GM18502 (cell line): ENCODE data around the gene ACSL1.
"Not testable (repeated sequence)": the region's sequence is repeated elsewhere in the genome, so short reads cannot be mapped to it uniquely, and the experiment has no call there.

Source experiments
- ATAC-seq: cut with Tn5 transposase; IDR thresholded peaks from one replicate; pipeline ENCODE4 v1.9.1; 2021; ENCODE audit warnings: mild to moderate bottlenecking; ENCODE audit not compliant: unreplicated experiment, poor library complexity

Gene ACSL1

DNA sequence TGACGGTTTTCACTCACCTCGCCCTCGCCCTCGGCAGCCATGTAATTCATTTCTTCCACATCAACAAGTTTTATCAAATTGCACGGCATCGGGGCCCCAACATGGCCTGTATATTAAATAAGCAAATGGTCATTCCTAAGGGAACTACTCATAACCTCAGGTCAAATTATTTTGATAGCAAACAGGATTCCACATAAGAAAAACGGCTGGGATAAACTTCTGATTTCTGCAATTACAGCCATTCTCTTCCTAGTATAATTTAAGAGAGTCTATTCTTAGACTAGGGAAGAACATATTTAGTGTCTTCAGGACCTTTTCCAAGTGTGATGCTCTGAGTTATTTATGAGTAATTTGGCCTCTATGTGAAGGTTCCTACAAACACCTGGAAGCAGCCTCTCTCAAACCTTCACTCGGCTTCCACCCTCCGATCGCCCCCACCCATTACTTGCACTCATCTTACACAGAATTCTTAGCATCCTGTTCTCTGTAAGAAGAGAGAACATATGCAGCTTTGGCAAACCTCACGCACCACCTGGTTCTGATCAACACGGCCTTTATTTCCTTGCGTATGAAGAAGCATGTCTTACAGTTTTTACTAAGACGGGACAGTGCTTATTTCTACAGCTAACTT is 62.5 kb downstream of the ACSL1 start:
- no peak for ATAC-seq

DNA sequence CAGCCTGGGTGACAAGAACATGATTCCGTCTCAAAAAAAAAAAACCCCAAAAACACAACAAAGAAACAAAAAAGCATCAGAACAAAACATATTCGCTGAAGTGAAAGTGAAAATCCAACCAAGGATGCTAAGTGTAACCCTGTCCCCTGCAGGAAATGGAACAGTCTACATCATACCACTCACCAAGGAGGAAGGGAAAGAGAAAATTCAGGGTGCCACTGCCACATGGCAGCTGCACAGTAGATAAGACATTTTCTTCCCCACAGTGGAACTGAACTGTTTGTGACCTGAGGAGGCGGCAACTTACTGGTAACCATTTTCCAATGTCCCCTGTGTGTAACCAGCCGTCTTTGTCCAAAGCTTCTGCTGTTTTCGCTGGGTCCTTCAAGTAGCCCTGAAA is 63.7 kb downstream of the ACSL1 start:
- ATAC-seq, result peak; percentile 84

DNA sequence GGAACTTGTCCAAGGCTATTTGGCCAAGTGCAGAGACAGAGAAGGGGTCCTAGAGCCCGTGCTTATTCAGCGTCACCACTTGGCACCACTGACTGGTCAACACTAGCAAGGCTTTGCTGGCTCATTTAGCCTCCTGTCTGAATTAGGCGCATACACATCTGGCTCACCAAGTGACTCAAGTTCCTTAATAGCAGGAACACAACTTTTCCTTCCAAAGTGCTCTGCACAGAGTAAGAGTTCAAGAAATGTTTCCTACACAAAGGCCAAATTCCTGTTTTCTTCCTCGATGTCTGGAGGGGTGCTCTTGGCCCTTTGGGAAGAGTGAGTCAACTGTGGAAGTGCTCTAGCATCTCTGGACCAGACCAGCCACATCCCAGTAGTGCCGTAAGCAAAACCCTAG is 65.1 kb downstream of the ACSL1 start:
- ATAC-seq, result no peak

DNA sequence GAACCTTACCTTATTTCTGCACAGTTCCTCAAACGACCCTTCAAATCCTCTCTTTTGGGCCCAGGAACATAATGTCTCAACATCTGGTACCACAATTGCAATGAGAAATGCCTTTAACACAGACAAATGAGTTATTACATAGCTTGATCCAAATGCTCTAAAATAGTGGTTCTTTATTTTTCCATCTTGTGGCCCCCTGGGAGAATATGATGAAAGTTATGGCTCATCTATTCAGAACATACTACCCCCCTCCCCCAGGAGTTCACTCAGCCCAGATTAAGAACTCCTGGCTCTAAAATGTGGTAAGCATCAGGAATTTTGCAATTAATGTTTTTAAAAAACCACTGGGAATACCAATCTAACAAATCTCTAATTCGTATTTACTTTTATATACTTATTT is 68.0 kb downstream of the ACSL1 start:
- no peak for ATAC-seq

DNA sequence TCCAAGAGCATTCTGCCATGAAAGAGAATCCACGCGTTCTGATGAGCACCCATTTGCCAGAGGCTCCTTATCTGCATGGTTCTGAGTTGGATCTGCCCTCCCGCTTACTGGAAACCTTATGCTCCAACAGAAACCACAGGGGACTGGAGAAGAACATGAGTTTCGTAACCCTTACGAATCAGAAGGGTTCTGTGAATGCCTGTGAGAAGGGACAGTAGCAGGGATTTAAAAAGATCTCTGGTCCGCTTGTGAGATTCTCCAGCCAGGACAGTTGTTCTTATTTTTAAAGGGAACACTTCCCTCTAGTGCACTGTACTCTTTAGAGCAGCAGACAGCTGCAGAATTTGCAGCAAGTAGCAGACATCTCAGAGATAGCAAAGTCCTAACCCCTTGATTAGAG is 69.4 kb downstream of the ACSL1 start:
- ATAC-seq, result no peak

DNA sequence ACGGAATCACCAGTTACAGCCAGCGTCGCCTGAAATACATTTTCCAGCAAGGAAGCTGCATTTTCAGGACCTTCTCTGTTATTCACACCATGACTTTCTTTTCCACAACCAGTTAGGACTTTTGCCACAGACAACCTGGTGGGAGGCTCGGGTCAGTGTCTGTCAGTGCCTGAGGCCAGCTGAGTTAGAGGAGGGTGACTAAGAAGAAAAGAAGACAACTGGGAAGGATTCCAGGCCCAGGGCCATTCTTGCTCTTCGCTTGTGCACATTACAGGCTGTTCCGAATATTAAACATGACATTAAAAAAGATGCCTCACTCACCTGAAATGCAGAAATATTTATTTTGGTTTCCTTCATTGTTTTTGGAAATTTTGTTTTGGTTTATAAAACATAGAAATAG is 70.5 kb downstream of the ACSL1 start:
- no peak for ATAC-seq

DNA sequence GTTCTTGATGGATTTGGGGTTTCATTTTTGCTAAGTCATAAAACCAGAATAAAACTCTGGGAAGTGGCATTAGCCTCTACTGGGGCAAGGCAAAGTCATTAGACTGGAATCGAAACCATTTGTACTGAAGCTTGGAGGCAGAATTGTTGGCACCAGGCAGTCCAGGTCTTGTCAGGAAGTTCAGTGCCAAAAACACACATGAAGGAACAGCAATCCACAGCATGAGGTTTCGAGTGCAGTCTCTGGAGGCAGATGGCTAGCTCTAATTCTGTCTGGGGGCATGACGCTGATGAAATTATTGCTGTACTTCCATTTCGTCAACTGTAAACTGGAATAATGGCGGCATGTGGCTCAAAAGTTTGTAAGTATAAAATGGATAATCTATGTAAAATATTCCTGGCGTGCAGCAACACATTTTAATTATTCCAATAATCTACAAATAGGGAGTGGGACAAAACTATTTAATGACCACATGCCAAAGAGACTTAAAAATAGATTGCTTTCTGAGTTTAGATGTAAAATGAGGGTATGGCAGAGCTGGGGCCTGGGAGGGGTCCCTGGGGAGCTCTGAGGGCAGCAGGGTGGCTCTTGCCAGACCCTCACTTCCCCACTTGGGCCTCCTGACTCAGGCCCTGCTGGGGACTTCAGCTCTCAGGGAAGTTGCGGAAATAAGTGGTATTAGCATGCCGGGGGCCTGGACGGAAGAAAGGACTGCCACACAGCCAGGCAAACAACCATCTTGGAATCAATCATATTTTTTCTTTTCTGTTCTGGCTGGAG is 73.1 kb downstream of the ACSL1 start:
- ATAC-seq, result no peak

DNA sequence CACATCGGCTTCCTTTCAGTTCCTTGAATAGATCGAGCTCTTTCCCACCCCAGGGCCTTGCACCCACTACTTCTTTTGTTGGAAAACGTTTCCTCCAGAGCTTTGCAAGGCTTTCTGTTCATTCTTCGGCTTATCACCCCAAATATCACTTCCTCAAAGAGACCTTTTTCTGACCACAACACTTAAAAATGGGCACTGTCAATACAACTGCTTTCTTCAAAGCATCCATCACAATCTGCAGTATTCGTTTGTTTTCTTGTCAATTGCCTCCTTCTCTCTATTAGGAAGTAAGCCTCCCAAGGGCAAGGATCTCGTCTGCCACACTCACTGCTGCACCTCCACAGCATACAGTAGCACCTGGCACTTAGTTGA is 74.2 kb downstream of the ACSL1 start:
- no peak for ATAC-seq

DNA sequence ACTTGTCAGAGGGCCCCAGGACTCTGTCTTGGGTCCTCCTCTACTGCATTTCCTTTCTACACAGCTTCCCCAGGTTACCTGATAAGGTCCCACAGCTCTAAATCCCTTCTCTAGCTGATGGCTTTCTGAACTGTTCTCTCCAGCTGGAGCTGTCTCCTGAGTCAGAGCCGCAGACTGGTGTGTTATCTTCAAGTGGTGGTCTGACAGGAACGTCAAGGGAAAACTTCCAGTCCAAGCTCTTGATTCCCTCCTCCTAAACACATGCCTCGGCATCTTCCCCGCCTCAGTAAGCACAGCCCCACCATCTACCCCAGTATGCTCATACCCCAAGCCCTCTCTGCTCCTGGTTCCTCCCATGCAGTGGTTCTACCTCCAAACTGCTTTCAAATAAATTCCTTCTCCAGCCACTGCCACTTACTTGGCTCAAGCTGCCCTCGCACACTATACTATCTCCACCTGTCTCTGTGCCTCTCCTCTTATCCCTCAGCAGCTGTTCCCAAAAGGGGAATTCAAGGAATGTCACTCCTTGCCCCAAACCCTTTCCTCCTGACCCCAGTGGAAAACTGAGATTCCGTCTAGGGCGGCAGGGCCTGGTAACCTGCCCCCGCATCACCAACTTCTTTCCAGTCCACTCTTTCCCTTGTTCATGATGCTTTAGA is 74.7 kb downstream of the ACSL1 start:
- no peak for ATAC-seq

DNA sequence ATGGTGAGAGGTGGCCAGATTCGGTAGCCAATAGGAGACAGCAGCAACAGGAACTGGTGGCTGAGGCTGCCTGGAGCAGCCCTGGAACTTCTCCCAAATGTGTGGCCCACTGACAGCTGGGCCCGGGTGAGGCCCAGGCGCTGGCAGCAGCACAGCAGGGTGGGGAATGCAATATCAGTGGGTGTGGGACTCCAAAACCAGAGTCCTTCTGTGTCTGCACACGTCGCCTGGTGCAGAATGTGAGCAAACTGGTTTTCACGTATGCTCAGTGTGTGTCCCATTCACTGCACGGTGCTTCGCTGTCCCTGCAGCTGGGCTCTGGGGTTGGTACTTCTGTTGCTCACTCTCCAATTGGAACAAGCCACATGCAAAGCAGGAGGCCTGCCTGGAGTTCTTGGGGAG is 77.5 kb downstream of the ACSL1 start:
- no peak for ATAC-seq

DNA sequence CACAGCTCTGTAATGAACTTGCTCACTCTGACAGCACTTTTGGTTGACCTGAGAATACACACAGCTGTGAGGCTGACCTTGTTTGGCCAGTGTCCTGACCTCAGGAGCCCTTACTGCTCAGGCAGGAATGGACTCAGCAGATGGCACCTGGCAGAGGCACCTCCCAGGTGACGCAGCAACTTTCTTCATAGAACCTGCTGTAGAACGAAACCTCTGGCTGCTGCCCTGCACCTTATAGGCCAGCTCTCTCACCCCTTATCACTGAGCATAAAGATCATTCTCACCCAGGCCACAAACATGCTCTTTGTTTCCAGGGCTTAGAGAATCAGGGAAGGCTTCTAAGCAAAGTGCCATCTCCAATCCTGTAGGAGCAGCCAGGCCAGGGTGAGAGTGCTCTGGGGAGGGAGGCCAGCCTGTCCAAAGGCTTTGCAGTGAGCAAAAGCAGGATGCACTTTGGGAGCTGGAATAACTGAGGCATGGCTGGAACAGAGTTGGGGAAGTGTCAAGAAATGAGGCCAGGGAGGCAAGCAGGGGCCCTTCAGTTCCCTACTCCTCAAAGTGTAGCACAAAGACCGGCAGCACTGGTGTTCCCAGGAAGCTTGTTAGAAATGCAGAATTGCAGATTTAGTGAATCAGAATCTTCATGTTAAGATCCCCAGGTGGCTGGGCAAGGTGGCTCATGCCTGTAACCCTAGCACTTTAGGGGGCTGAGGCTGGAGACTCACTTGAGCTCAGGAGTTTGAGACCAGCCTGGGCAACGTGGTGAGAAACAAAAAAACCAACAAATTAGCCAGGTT is 78.5 kb downstream of the ACSL1 start:
- ATAC-seq, result no peak

DNA sequence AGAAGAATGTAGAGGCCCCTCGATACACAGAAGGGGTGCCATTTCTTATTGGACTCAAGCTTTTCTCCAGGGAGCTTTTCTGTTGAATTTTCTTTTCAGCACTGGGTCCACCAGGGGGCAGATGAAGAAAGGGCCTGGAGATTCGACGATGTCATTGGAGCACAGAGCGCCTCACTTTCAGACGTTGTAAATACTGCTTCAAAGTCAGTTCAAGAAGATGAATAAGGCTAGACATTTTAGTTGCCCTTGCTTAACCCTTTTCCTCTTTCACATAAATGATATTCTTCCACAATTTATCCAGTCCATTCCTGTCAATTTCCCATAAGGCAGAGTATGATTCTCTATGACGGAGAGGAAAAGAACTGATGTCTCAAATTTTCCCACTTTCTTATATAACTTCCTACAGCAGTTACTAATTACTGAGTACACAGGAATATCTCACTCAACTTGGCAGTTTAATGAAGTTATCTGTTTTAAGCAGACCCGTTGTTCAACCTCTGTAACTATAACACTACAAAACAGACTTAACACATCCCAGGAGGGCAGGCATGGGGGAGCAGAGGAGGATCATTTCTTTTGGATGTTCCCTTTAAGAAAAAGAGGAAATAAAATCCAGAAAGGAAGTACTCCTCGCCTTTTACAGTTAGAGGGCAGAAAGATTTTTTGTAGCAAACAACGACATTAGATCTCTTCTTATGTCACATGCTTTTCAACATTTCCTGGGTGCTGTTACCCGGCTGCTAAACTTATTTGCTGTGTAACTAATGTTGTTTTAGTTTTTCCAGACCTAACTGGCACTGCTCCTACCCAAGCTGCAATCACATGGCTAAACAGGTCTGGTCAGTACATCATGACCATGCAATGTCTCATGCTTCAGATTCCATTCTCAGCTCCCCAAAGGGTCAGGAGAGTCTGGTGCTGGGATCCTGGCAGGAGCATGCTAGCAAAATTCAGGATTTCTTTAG is 79.7 kb downstream of the ACSL1 start:
- no peak for ATAC-seq

DNA sequence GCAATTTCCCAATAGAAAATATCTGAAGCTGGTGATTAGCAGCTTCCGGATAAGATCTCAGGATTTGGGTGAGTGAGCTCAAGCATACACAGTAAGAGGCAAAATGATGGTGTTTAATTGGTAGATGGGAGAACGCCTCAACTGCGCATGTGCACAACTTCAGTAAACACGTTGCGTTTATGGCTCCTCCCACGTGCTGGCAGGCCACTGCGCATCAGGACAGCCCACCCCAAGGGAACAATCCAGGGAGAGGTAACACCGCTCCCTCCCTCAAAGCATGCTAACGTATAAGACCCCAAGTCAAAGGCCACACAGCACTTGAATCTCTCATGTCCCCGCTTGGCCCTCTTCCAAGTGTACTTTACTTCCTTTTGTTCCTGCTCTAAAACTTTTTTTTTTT is 81.5 kb downstream of the ACSL1 start:
- no peak for ATAC-seq

DNA sequence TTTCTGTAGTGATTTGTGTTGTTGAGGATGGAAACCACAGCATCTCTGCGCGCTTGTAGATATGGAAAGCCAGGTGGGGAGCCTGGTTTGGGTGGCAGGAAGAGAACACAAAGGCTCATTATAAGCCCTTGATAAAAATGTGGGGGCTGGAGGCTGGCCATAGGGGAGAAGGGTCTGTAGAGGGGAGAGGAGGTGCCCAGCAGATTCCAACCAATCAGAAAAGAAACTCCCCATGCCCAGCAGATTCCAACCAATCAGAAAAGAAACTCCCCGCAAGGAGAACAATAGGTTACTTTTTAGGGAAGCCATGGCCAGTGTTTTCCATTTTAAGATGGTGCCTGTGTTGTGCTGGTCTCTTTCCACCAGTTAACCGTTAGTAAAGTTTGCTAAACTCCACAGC is 82.1 kb downstream of the ACSL1 start:
- no peak for ATAC-seq

DNA sequence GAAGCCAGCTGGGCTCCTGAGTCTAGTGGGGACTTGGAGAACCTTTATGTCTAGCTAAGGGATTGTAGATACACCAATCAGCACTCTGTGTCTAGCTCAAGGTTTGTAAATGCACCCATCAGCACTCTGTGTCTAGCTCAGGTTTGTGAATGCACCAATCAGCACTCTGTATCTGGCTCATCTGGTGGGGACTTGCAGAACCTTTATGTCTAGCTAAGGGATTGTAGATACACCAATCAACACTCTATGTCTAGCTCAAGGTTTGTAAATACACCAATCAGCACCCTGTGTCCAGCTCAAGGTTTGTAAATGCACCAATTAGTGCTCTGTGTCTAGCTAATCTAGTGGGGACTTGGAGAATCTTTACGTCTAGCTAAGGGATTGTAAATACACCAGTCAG is 84.1 kb downstream of the ACSL1 start:
- not testable (repeated sequence) for ATAC-seq

DNA sequence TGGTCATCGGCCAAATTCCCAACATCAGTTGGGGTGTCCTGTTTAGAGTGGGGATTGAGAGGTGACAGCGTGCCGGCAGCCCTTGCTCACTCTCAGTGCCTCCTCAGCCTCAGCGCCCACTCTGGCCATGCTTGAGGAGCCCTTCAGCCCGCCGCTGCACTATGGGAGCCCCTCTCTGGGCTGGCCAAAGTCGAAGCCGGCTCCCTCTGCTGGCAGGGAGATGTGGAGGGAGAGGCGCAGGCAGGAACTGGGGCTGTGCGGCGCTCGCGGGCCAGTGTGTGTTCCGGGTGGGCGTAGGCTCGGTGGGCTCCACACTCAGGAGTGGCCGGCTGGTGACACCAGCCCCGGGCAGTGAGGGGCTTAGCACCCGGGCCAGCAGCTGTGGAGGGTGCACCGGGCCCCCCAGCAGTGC is 84.8 kb downstream of the ACSL1 start:
- ATAC-seq, result no peak

DNA sequence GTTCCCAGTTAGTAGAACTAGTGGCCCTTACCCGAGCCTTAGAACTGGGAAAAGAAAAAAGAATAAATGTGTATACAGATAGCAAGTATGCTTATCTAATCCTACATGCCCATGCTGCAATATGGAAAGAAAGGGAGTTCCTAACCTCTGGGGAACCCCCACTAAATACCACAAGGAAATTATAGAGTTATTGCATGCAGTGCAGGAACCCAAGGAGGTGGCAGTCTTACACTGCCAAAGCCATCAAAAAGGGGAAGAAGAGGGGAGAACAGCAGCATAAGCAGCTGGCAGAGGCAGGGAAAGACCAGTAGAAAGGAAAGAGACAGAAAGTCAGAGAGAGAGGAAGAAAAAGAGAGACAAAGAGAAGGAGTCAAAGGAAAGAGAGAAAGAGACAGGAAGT is 86.2 kb downstream of the ACSL1 start:
- ATAC-seq, result not testable (repeated sequence)

DNA sequence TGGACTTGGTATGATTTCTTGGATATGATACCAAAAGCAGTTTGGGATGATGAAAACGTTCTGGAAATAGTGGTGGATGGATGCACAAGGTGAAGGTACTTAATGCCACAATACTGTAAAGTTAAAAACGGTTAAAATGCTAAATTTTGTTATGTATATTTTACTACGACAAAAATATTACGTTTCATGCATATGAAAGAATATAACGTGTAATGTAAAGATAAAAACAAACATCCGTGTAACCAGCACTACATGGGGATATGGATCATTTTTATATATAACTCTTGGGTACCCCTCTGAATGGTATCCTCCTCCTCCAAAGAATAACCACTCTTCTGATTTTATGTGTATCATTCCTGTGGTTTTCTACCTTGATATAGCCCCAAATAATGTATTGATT is 91.0 kb downstream of the ACSL1 start:
- ATAC-seq, result no peak

DNA sequence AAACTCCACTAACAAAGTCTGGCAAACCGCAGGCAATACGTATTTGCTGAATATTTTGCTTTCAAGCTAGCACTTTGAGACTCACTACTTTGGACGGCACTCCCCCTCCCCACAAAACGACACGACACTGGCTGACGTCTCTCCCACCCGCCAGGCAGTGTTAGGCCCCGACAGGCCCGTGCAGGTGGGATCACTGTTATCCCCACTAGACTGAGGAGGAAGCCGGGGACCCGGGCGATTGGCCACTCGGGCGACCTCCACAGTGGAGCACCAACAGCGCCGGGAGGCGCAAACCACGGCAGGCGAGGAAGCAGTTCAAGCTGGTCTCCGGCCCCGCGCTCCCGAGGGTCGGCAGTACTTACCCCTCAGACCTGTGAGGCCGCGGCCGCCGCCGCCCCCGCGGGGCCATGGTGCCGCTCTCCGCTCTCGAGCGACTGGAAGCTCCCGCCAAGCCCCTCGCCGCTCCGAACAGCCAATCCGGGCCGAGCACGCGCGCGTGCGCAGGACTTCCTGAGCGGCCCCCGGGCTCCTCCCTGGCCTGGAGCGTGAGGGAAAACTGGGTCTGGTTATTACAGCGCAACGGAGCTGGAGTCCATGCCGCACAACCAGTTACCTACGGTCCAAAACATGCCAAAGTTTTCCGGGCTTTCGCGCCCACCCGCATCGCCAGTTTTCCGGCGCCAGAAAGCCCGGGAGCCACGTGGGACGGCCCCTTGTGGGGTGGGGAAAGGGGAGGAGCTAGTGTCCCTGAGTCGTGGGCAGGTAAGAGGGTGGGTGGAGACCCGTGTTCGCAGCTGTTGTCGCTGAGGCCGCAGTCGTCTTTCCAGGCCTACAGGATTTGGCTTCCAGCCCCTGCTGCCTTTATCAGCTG is 91.9 kb downstream of the ACSL1 start, which contains the start of gene CENPU:
TSS of gene CENPU (minus strand) at position 443 of the 871 bp plus-strand sequence. CDS start at position 409, 34 bp downstream.
- ATAC-seq, result peak; percentile 92
